GM12878 (cell line): Measurements from ENCODE around the gene TIA1.

ENCODE experiments used
- CEBPB ChIP-seq, 2 experiments: fragments of 150-350 bp in 1 of 2; IDR thresholded peaks; 2 replicates each; pipeline ENCODE4 v1.6.1; 2012 to 2014; ENCODE audit warnings: low read depth in 2 of 2, low read length in 2 of 2, borderline replicate concordance in 1 of 2, inconsistent platforms in 1 of 2
- MAX ChIP-seq: IDR thresholded peaks from 2 replicates; pipeline ENCODE4 v1.6.1; 2012; ENCODE audit warnings: low read depth, low read length, improper control_type of control experiment

- TF ChIP-seq CEBPB (IDR thresholded peaks at IDR 0.05; ENCODE audit: borderline replicate concordance in 1 of 2, low read depth in 2 of 2, low read length in 2 of 2) (no peak), MAX (no peak)
These were observed 21.9 kb upstream of the TIA1 start for GRCh38 chr2:70270323-70270722.
